Aorta (tissue), 5 donors: ENCODE results near the gene CLEC10A. TPM values are rescaled to one million over a fixed set of nuclear protein-coding genes. Genes with fewer than 3 reads are reported as not detected.

Experiments used
- ATAC-seq: fragments of 200-7000 bp; cut with Tn5 transposase; one replicate; pipeline ENCODE4 v1.9.1; 2022; ENCODE audit warnings: moderate library complexity; ENCODE audit not compliant: low FRiP score
- DNase-seq, 2 donors: peaks; one replicate each; pipeline ENCODE4 v3.0.0-alpha.2; 2020
- H3K27ac ChIP-seq, 2 donors: one replicate each; pipeline ENCODE4 v1.5.1; 2013; ENCODE audit warnings: low read length in 2 of 2, mild to moderate bottlenecking in 2 of 2, moderate library complexity in 2 of 2, control low read depth in 1 of 2, inconsistent platforms in 1 of 2, low read depth in 1 of 2
- H3K27me3 ChIP-seq, 2 donors: one replicate each; pipeline ENCODE4 v1.6.1; 2013; ENCODE audit warnings: control low read depth in 1 of 2, low read length in 1 of 2, mild to moderate bottlenecking in 1 of 2, moderate library complexity in 1 of 2; ENCODE audit not compliant: insufficient read depth in 2 of 2, control insufficient read depth in 1 of 2
- H3K36me3 ChIP-seq, 2 donors: one replicate each; pipeline ENCODE4 v1.6.1; 2013; ENCODE audit warnings: control low read depth in 1 of 2, low read length in 1 of 2, mild to moderate bottlenecking in 1 of 2; ENCODE audit not compliant: insufficient read depth in 2 of 2, control insufficient read depth in 1 of 2
- H3K4me1 ChIP-seq, 2 donors: one replicate each; pipeline ENCODE4 v1.6.1; 2013; ENCODE audit warnings: low read length in 2 of 2, control low read depth in 1 of 2, mild to moderate bottlenecking in 1 of 2, moderate library complexity in 1 of 2; ENCODE audit not compliant: insufficient read depth in 2 of 2, control insufficient read depth in 1 of 2
- H3K4me3 ChIP-seq, 2 donors: one replicate each; pipeline ENCODE4 v1.5.1; 2013; ENCODE audit warnings: low read length in 2 of 2, control low read depth in 1 of 2, mild to moderate bottlenecking in 1 of 2
- H3K9me3 ChIP-seq: one replicate; pipeline ENCODE4 v1.6.1; 2013; ENCODE audit warnings: mild to moderate bottlenecking, low read length; ENCODE audit not compliant: control insufficient read depth
- WGBS, 2 donors: extraction: QIAGEN DNeasy Blood & Tissue Kit; methylation state at CpG; one replicate each; pipeline ENCODE4 v1.1.7; 2013; 5-methylcytosine and 5-hydroxymethylcytosine counted together
- intact Hi-C, 2 donors: fragments of 100-400 bp; cut with DNase I; formaldehyde crosslinking; loops; one replicate each; pipeline versions ENCODE4 v1.14.2 to v1.15.0; 2022
- polyA plus RNA-seq, 2 donors: library from polyadenylated mRNA; stranded (reverse); fragments of 200-250 nt; gene quantifications; one replicate each; pipeline ENCODE4 v1.2.3, GENCODE V29; 2013
- total RNA-seq, 2 donors: library from RNA; stranded (reverse); fragmentation: NEBNext Ultra II Directional; extraction: Animal tissue kit (Norgen Biotek cat#: 25700); gene quantifications; one replicate each; pipeline ENCODE4 v1.2.1, GENCODE V29; 2021
- donor health status: healthy with polysubstance abuse.
- donor health status: Bipolar disorder and iron deficiency.
- donor health status: DM: no; HTN: no; CAD: no.
- donor health status: DM: no; HTN: no; CAD: no.
- donor health status: DM: yes; HTN: yes; CAD: no.

CLEC10A gene
- total and polyA plus RNA-seq, 4 donors, result 1.9 to 29.1 (median 5.0) TPM

- Histone ChIP-seq H3K4me1 (no peaks in the 10 kb centered on the region), H3K9me3 (no peaks in the 10 kb centered on the region), H3K4me3 (no peak overlapping the region), H3K27ac (no peak overlapping the region), H3K27me3 (no peaks in the 10 kb centered on the region), H3K36me3 (no peaks in the 10 kb centered on the region)
- ATAC-seq (no peak), DNase-seq (peak in 1 of 2 donors; percentile 72)
- intact Hi-C loops, result no loop called here
- 93 to 94% methylated on average over 29 of the region's 29 CpGs for WGBS, 2 donors
These were observed 53.5 kb downstream of the CLEC10A start for GRCh38 chr17:7026471-7027115.

DNA sequence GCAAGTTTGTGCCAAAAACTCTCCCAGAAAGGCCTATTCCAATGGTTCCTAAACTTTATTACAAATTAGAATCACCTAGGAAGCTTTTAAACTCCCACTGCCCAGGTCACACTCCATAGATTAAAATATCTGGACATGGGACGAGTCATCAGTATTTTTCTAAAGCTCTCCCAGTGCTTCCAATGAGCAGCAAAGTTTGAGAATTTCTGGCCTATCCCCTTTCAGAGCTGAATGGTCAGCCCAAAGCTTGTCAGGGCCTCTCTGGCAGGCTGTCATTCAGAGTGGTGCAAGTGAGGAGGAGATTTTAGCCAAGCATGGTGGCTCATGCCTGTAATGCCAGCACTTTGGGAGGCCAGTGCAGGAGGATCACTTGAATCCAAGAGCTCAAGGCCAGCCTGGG lies 54.8 kb downstream of the CLEC10A start:
- Histone ChIP-seq H3K4me1 (no peaks in the 10 kb centered on the region), H3K9me3 (no peaks in the 10 kb centered on the region), H3K27ac (no peak overlapping the region), H3K27me3 (no peaks in the 10 kb centered on the region), H3K4me3 (no peak overlapping the region), H3K36me3 (no peaks in the 10 kb centered on the region)
- 74 to 90% methylated on average over 1 of the region's 1 CpG for WGBS, 2 donors
- DNase-seq (no peak), ATAC-seq (no peak)
- intact Hi-C loops, result no loop called here

Other genes starting within 250 kb of the CLEC10A start
- gene TEKT1, start 248.5 kb downstream of the CLEC10A start, total RNA-seq, result not detected
- gene TEKT1, start 248.5 kb downstream of the CLEC10A start, polyA plus RNA-seq, result not detected
- gene ALOX12, start 84.2 kb downstream of the CLEC10A start, total RNA-seq, result not detected
- gene ALOX12, start 84.2 kb downstream of the CLEC10A start, polyA plus RNA-seq, result not detected
- gene RNASEK, start 67.6 kb downstream of the CLEC10A start, total RNA-seq, result 100 to 1,000 TPM; 157 to 163 TPM
- gene RNASEK, start 67.6 kb downstream of the CLEC10A start, polyA plus RNA-seq, result 100 to 1,000 TPM; 390 to 401 TPM
- gene BCL6B, start 57.2 kb downstream of the CLEC10A start, total RNA-seq, result 10 to 100 TPM; 16.4 to 31.4 TPM
- 1 to 10 TPM in 1 of 2 donors, under 1 TPM in 1; 0.63 to 1.3 TPM for gene BCL6B, start 57.2 kb downstream of the CLEC10A start, polyA plus RNA-seq
- 1 to 10 TPM; 1.3 to 2.5 TPM for gene SLC16A13, start 44.2 kb downstream of the CLEC10A start, total RNA-seq
- gene SLC16A13, start 44.2 kb downstream of the CLEC10A start, polyA plus RNA-seq, result 1 to 10 TPM in 1 of 2 donors, not detected in 1; 1.0 TPM
- 1 to 10 TPM in 1 of 2 donors, under 1 TPM in 1; 0.26 to 1.3 TPM for gene SLC16A11, start 36.2 kb downstream of the CLEC10A start, total RNA-seq
- gene SLC16A11, start 36.2 kb downstream of the CLEC10A start, polyA plus RNA-seq, result not detected
- 1 to 10 TPM in 1 of 2 donors, under 1 TPM in 1; 0.75 to 1.6 TPM for gene ASGR2, start 34.6 kb upstream of the CLEC10A start, total RNA-seq
- under 1 TPM in 1 of 2 donors, not detected in 1; 0.15 TPM for gene ASGR2, start 34.6 kb upstream of the CLEC10A start, polyA plus RNA-seq
- gene ASGR1, start 99.1 kb upstream of the CLEC10A start, total RNA-seq, result 1 to 10 TPM; 2.6 to 3.9 TPM
- gene ASGR1, start 99.1 kb upstream of the CLEC10A start, polyA plus RNA-seq, result 1 to 10 TPM; 2.0 to 5.4 TPM
- gene DLG4, start 139.6 kb upstream of the CLEC10A start, total RNA-seq, result 10 to 100 TPM; 23.3 to 54.7 TPM
- 10 to 100 TPM in 1 of 2 donors, 1 to 10 TPM in 1; 6.6 to 15.4 TPM for gene DLG4, start 139.6 kb upstream of the CLEC10A start, polyA plus RNA-seq
- gene ACADVL, start 139.7 kb upstream of the CLEC10A start, total RNA-seq, result 100 to 1,000 TPM; 387 to 486 TPM
- gene ACADVL, start 139.7 kb upstream of the CLEC10A start, polyA plus RNA-seq, result 1,000 to 10,000 TPM in 1 of 2 donors, 100 to 1,000 TPM in 1; 159 to 1,724 TPM
- 10 to 100 TPM; 25.2 to 45.6 TPM for gene DVL2, start 154.3 kb upstream of the CLEC10A start, total RNA-seq
- 10 to 100 TPM; 10.0 to 25.0 TPM for gene DVL2, start 154.3 kb upstream of the CLEC10A start, polyA plus RNA-seq
- gene PHF23, start 159.2 kb upstream of the CLEC10A start, total RNA-seq, result 10 to 100 TPM; 24.4 to 30.8 TPM
- 10 to 100 TPM; 19.2 to 28.4 TPM for gene PHF23, start 159.2 kb upstream of the CLEC10A start, polyA plus RNA-seq
- 100 to 1,000 TPM; 405 to 430 TPM for gene GABARAP, start 162.2 kb upstream of the CLEC10A start, total RNA-seq
- gene GABARAP, start 162.2 kb upstream of the CLEC10A start, polyA plus RNA-seq, result 100 to 1,000 TPM; 801 to 895 TPM
- 100 to 1,000 TPM in 1 of 2 donors, 10 to 100 TPM in 1; 92.9 to 105 TPM for gene CTDNEP1, start 171.5 kb upstream of the CLEC10A start, total RNA-seq
- 100 to 1,000 TPM; 112 to 113 TPM for gene CTDNEP1, start 171.5 kb upstream of the CLEC10A start, polyA plus RNA-seq
- gene ELP5, start 172.0 kb upstream of the CLEC10A start, total RNA-seq, result 10 to 100 TPM; 26.6 to 31.0 TPM
- 10 to 100 TPM; 26.7 to 51.1 TPM for gene ELP5, start 172.0 kb upstream of the CLEC10A start, polyA plus RNA-seq
- 1 to 10 TPM; 3.3 to 9.9 TPM for gene CLDN7, start 182.2 kb upstream of the CLEC10A start, total RNA-seq
- gene CLDN7, start 182.2 kb upstream of the CLEC10A start, polyA plus RNA-seq, result 10 to 100 TPM in 1 of 2 donors, 1 to 10 TPM in 1; 1.1 to 37.6 TPM
- gene SLC2A4, start 201.5 kb upstream of the CLEC10A start, total RNA-seq, result 1 to 10 TPM; 2.5 to 3.9 TPM
- 1 to 10 TPM in 1 of 2 donors, under 1 TPM in 1; 0.63 to 1.6 TPM for gene SLC2A4, start 201.5 kb upstream of the CLEC10A start, polyA plus RNA-seq
- under 1 TPM; 0.10 to 0.60 TPM for gene YBX2, start 214.4 kb upstream of the CLEC10A start, total RNA-seq
- gene YBX2, start 214.4 kb upstream of the CLEC10A start, polyA plus RNA-seq, result 1 to 10 TPM in 1 of 2 donors, not detected in 1; 5.6 TPM
- gene EIF5A, start 227.4 kb upstream of the CLEC10A start, total RNA-seq, result 100 to 1,000 TPM; 198 to 280 TPM
- gene EIF5A, start 227.4 kb upstream of the CLEC10A start, polyA plus RNA-seq, result 100 to 1,000 TPM; 223 to 232 TPM
- gene GPS2, start 235.1 kb upstream of the CLEC10A start, total RNA-seq, result 10 to 100 TPM; 49.5 to 55.6 TPM
- gene GPS2, start 235.1 kb upstream of the CLEC10A start, polyA plus RNA-seq, result 10 to 100 TPM; 55.0 to 99.1 TPM
- gene NEURL4, start 249.1 kb upstream of the CLEC10A start, total RNA-seq, result 10 to 100 TPM; 24.5 to 36.7 TPM
- gene NEURL4, start 249.1 kb upstream of the CLEC10A start, polyA plus RNA-seq, result 10 to 100 TPM in 1 of 2 donors, 1 to 10 TPM in 1; 7.3 to 52.8 TPM